Activated B cell treated with CpG ODN at 0.5 μM for 24 hours (primary cell): ENCODE data around the gene HDHD5. TPM values are rescaled to one million over a fixed set of nuclear protein-coding genes. Genes with fewer than 3 reads are reported as not detected.

ENCODE experiments used
- ATAC-seq: fragments of 200-7000 bp; cut with Tn5 transposase; one replicate; pipeline ENCODE4 v1.10.0; 2021; ENCODE audit warnings: low read depth, mild to moderate bottlenecking, moderate library complexity
- CTCF ChIA-PET: fragments of 350-600 bp; sonication (Branson Sonifier 250); formaldehyde crosslinking; loops from one replicate; lab custom pipeline; 2021; ENCODE audit warnings: antibody characterized with exemption; lab: Charles Lee
- POLR2A ChIA-PET: fragments of 350-600 bp; sonication (Branson Sonifier 250); formaldehyde crosslinking; loops from one replicate; lab custom pipeline; 2021; ENCODE audit warnings: antibody characterized with exemption; lab: Charles Lee
- DNase-seq: peaks from one replicate; pipeline ENCODE4 v3.0.0; 2022
- H3K27ac Mint-ChIP-seq: one replicate; pipeline ENCODE4 v1.8.0; 2020; ENCODE audit warnings: mixed read lengths
- H3K27me3 Mint-ChIP-seq: one replicate; pipeline ENCODE4 v1.8.0; 2021; ENCODE audit warnings: mixed read lengths
- H3K36me3 Mint-ChIP-seq: one replicate; pipeline ENCODE4 v1.8.0; 2021; ENCODE audit warnings: low read depth, mixed read lengths
- H3K4me1 Mint-ChIP-seq: one replicate; pipeline ENCODE4 v1.8.0; 2021; ENCODE audit warnings: mixed read lengths
- H3K4me3 Mint-ChIP-seq: one replicate; pipeline ENCODE4 v1.8.0; 2020; ENCODE audit warnings: mild to moderate bottlenecking, mixed read lengths
- H3K9me3 Mint-ChIP-seq: one replicate; pipeline ENCODE4 v1.8.0; 2020; ENCODE audit warnings: mixed read lengths
- CTCF ChIP-seq: fragments of 200-600 bp; IDR thresholded peaks from one replicate; pipeline ENCODE4 v1.8.0; 2022; ENCODE audit warnings: antibody characterized with exemption, mild to moderate bottlenecking
- intact Hi-C: fragments of 100-400 bp; cut with micrococcal nuclease; formaldehyde crosslinking; loops from one replicate; pipeline ENCODE4 v1.15.1; 2024
- total RNA-seq: library from RNA; stranded (reverse); gene quantifications from 2 replicates; pipeline ENCODE4 v1.2.3, GENCODE V29; 2022

The HDHD5 gene
- total RNA-seq, 1 donor from 2014 or later = 25.2 TPM

GRCh38 chr22:17105143-17106129 is 53.6 kb downstream of the HDHD5 start:
- intact Hi-C loops = no loop called here
- Mint-ChIP-seq H3K4me1 (peaks cover 9% of the 10 kb centered on the region), H3K4me3 (no peak overlapping the region), H3K36me3 (peaks cover 78% of the 10 kb centered on the region), H3K27ac (no peak overlapping the region), H3K27me3 (no peaks in the 10 kb centered on the region), H3K9me3 (no peaks in the 10 kb centered on the region)
- POLR2A ChIA-PET = no interaction called here
- DNase-seq = no peak
- no peak for TF ChIP-seq CTCF
- no peak for ATAC-seq
- CTCF ChIA-PET = no interaction called here

GRCh38 chr22:17104336-17104935 is 54.6 kb downstream of the HDHD5 start:
- peaks cover 10% of the 10 kb centered on the region for H3K4me1 Mint-ChIP-seq
- no peak for ATAC-seq
- intact Hi-C loops = no loop called here

DNA sequence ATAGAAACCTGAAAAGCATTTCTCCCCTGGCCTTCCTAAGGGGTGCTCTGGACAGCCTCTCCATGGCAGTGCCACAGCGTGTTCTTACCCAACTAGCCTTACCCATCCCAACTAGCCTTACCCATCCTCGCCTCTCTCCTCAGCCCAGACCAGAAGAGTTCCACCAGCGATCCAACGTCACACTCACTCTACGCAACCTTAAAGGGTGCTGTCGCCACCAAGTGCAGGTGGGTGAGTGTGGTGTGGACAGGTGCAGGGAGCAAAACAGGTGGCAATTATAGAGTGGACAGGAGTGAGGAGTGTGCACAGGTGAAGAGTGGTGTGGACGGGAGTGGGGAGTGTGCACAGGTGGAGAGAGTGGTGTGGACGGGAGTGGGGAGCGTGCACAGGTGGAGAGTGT is 55.7 kb downstream of the HDHD5 start:
- no peak overlapping the region for H3K27ac Mint-ChIP-seq
- ChIA-PET CTCF (no interaction called here), POLR2A (no interaction called here)
- H3K9me3 Mint-ChIP-seq = no peaks in the 10 kb centered on the region
- ATAC-seq (no peak), DNase-seq (no peak)
- intact Hi-C loops = no loop called here
- H3K36me3 Mint-ChIP-seq = peaks cover 86% of the 10 kb centered on the region
- TF ChIP-seq CTCF = no peak
- no peak overlapping the region for H3K4me3 Mint-ChIP-seq
- no peaks in the 10 kb centered on the region for H3K27me3 Mint-ChIP-seq
- H3K4me1 Mint-ChIP-seq = peaks cover 21% of the 10 kb centered on the region

More at GRCh38 chr22:17104336-17104935, 54.6 kb downstream of the HDHD5 start:
- no peak for TF ChIP-seq CTCF
- Mint-ChIP-seq H3K36me3 (peaks cover 81% of the 10 kb centered on the region), H3K9me3 (no peaks in the 10 kb centered on the region), H3K27ac (no peak overlapping the region), H3K4me3 (no peak overlapping the region), H3K27me3 (no peaks in the 10 kb centered on the region)
- DNase-seq = no peak
- ChIA-PET POLR2A (no interaction called here), CTCF (no interaction called here)

GRCh38 chr22:17102297-17102667 is 56.8 kb downstream of the HDHD5 start:
- Mint-ChIP-seq H3K36me3 (peaks cover 82% of the 10 kb centered on the region), H3K4me1 (peaks cover 32% of the 10 kb centered on the region), H3K4me3 (no peak overlapping the region), H3K27me3 (no peaks in the 10 kb centered on the region), H3K9me3 (no peaks in the 10 kb centered on the region), H3K27ac (no peak overlapping the region)
- POLR2A ChIA-PET = no interaction called here
- TF ChIP-seq CTCF = no peak
- CTCF ChIA-PET = no interaction called here
- DNase-seq (no peak), ATAC-seq (no peak)
- intact Hi-C loops = no loop called here
